ENCODE data around the gene CLEC2A.
"Not testable (repeated sequence)": the region's sequence is repeated elsewhere in the genome, so short reads cannot be mapped to it uniquely, and the experiment has no call there.

The CLEC2A gene

DNA sequence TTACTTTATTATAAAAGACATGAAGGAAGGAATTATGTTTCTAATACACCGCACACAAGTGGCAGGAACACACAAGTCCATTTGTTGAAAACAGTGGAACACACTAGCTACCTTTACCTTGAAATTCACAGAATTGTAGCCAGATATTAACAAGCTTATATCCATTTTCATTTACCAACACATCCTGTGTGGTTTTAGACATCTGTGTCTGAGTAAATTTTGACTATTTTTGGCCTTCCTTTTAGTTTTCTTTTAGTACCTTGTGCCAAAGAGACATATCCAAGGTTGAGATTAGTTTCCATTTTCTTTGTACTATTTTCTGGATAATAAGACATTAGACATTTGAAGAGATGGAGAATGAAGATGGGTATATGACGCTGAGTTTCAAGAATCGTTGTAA, 50.9 kb downstream of the CLEC2A start, which contains the start of gene KLRF2:
KLRF2 (plus strand) TSS at position 244 of the 400 bp plus-strand sequence; CDS start at position 351, 107 bp downstream.
- no peak within 1 kb of the TSS for H3K4me3 ChIP-seq (ENCODE audit: low read depth, low read length)
- TF ChIP-seq, protein P1, sequence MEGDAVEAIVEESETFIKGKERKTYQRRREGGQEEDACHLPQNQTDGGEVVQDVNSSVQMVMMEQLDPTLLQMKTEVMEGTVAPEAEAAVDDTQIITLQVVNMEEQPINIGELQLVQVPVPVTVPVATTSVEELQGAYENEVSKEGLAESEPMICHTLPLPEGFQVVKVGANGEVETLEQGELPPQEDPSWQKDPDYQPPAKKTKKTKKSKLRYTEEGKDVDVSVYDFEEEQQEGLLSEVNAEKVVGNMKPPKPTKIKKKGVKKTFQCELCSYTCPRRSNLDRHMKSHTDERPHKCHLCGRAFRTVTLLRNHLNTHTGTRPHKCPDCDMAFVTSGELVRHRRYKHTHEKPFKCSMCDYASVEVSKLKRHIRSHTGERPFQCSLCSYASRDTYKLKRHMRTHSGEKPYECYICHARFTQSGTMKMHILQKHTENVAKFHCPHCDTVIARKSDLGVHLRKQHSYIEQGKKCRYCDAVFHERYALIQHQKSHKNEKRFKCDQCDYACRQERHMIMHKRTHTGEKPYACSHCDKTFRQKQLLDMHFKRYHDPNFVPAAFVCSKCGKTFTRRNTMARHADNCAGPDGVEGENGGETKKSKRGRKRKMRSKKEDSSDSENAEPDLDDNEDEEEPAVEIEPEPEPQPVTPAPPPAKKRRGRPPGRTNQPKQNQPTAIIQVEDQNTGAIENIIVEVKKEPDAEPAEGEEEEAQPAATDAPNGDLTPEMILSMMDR (IDR thresholded peaks at IDR 0.05; ENCODE audit: low read depth, low read length): no peak
- no peak for DNase-seq (ENCODE audit: low read depth, low spot score)
- in situ Hi-C loops (cut with HindIII; ENCODE audit: low sequenced_read_pairs): no loop called here

DNA sequence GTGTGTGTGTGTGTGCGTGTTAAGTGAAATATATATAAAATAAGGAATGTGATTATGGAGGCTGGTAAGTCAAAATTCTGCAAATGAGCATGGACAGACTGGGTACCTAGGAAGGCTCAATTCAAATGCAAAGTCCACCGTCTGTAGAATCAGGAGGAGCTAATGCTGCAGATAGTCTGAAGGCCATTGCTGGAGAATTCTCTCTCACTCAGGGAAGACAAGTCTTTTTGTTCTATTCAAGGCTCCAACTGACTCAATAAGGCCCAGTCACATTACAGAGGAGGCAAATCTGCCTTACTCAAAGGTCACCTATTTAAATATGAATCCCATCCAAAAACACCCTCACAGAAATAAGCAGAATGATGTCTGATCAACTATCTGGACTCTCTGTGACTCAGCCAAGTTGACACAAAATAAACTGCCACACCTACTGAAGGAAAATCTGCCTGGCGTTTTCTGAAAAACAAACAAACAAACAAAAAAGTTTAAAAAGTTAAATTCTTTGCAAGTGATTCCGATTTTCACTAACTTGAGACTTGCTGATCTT, 51.6 kb downstream of the CLEC2A start:
- TF ChIP-seq, protein P1 (IDR thresholded peaks at IDR 0.05; ENCODE audit: low read depth, low read length): no peak
- in situ Hi-C loops (cut with HindIII; ENCODE audit: low sequenced_read_pairs): no loop called here
- no peak overlapping the region for H3K4me3 ChIP-seq (ENCODE audit: low read depth, low read length)
- DNase-seq (ENCODE audit: low read depth, low spot score): no peak

DNA sequence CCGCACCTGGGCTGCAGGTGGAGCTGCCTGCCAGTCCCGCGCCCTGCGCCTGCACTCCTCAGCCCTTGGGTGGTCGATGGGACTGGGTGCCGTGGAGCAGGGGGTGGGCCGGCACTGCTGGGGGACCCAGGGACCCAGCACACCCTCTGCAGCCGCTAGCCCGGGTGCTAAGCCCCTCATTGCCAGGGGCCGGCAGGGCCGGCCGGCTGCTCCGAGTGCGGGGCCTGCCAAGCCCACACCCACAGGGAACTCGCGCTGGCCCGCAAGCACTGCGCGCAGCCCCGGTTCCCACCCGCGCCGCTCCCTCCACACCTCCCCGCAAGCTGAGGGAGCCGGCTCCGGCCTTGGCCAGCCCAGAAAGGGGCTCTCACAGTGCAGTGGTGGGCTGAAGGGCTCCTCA, 56.0 kb downstream of the CLEC2A start:
- in situ Hi-C loops (cut with HindIII; ENCODE audit: low sequenced_read_pairs); H3K4me3 ChIP-seq (ENCODE audit: low read depth, low read length); DNase-seq (ENCODE audit: low read depth, low spot score): not testable (repeated sequence)

DNA sequence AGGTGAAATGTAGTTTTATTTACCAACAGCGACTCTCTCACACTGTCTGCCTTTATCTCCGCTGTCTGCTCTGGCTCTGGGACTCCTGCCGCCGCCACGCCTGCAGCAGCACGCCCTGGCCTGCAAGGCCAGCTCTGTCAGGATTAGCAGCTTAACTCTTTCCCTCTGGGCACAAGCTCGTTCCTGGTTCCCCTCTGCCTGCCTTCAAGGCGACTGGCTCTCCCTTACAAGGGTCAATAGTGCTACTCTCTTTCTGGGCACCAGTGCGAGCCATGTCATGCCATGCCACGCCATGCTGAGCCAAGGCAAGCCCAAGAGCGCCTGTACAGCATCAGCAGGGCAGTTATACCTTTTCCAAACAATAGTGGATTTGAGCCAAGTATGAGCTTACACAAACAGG, 59.4 kb downstream of the CLEC2A start:
- TF ChIP-seq, protein P1 (IDR thresholded peaks at IDR 0.05; ENCODE audit: low read depth, low read length): no peak
- DNase-seq (ENCODE audit: low read depth, low spot score): no peak
- no peak overlapping the region for H3K4me3 ChIP-seq (ENCODE audit: low read depth, low read length)
- in situ Hi-C loops (cut with HindIII; ENCODE audit: low sequenced_read_pairs): no loop called here

DNA sequence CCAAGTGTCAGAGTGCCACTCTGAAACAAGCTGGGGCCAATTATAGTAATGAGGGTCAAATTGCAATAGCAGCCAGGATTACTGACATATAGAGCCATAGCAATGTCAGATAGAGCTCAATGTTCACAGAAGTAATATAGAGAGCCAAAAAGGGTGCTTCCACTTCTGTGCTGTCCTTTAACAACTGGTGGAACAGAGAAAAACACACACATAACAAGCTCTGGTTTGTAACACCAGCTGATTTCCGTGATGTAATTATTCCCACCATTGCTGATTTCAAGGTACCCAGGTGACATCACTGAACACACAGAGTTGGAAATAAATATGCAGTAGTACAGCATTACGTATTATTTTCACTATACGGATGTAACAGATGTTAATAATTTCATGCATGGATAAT, 60.0 kb downstream of the CLEC2A start:
- in situ Hi-C loops (cut with HindIII; ENCODE audit: low sequenced_read_pairs): no loop called here
- DNase-seq (ENCODE audit: low read depth, low spot score): no peak
- TF ChIP-seq, protein P1 (IDR thresholded peaks at IDR 0.05; ENCODE audit: low read depth, low read length): no peak
- H3K4me3 ChIP-seq (ENCODE audit: low read depth, low read length): no peak overlapping the region

DNA sequence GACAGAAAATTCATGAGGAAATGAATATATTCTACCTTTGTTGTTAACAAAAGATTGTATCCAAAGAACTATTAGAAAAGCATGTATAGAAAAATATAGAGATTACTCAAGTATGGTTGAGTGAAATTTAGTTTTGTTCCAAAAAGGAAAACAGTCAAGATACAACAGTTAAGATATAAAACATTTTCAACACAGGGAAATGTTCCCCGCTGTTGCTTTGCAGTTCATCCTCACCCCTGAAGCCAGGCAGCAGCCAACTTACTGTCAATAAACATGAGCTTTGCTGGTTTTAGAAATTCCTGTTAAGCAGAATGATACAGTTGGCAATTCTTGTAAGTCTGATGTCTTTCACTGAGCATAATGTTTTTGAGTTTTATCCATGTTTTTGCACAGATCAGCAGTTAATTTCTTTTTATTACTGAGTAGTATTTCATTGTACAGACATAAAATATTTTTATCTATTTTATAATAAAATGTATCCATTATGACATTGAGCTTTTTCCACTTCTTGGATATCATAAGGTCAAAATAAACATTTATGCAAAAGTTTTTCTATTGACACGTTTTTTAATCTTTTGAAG, 61.8 kb downstream of the CLEC2A start:
- TF ChIP-seq, protein P1 (IDR thresholded peaks at IDR 0.05; ENCODE audit: low read depth, low read length): no peak
- in situ Hi-C loops (cut with HindIII; ENCODE audit: low sequenced_read_pairs): no loop called here
- H3K4me3 ChIP-seq (ENCODE audit: low read depth, low read length): no peak overlapping the region
- peak; percentile 26 for DNase-seq (ENCODE audit: low read depth, low spot score)

DNA sequence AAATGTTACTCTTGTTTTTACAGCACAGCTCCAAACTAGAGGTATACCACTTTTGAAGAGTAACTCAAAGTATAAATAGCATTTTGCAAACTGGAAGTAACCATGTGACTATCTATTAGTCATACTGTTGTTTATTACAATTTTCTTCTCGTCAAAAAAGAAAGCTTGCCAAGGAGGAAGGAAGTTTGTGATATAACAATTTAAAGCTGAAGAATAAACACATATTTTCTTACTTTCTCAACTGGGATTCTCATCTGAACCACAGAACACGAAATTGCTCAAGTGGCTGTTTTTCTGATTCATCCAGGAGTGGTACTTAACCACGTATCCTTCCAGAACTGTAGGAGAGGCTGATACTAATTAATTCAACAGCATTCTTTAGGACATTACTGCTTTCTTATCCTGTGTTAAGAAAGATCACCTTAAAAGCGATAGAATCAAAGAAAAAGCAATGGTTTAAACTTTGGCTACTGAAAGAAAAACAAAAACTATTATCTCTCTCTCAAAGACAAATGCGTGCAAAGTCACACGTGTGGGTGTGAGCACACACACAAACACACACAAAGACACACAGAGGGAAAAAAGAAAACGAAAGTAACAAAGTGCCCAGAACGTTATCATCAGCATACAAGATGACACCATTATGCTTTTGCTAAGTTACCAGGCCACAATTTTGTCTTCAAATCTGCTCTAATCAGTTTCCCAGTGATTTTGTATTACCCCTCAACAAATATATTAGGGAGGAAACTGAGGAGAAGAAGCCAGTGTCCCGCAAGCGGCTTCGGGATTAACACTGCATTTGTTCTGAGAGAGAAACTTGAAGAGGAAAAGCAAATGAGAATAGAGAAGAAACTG, 62.6 kb downstream of the CLEC2A start, which contains the start of gene CLEC2B:
CLEC2B (minus strand) TSS at position 48 of the 855 bp plus-strand sequence.
- H3K4me3 ChIP-seq (ENCODE audit: low read depth, low read length): peak within 1 kb of the TSS; percentile 46
- TF ChIP-seq, protein P1 (IDR thresholded peaks at IDR 0.05; ENCODE audit: low read depth, low read length): no peak
- in situ Hi-C loops (cut with HindIII; ENCODE audit: low sequenced_read_pairs): no loop called here
- peak; percentile 83 for DNase-seq (ENCODE audit: low read depth, low spot score)

All from astrocyte of the spinal cord (primary cell).